GM20431 (cell line): ENCODE results near the gene GRID1.
"Not testable (repeated sequence)": the region's sequence is repeated elsewhere in the genome, so short reads cannot be mapped to it uniquely, and the experiment has no call there.

ENCODE experiments used
- in situ Hi-C: fragments of 300-500 bp; cut with MseI, MboI; formaldehyde crosslinking; loops from one replicate; pipeline ENCODE4 v1.15.0; 2020; ENCODE audit warnings: low sequenced_read_pairs; ENCODE audit not compliant: unreplicated experiment

The GRID1 gene

GRCh38 chr10:86106616-86107015, 260.0 kb downstream of the GRID1 start:
- in situ Hi-C loops, result no loop called here

DNA sequence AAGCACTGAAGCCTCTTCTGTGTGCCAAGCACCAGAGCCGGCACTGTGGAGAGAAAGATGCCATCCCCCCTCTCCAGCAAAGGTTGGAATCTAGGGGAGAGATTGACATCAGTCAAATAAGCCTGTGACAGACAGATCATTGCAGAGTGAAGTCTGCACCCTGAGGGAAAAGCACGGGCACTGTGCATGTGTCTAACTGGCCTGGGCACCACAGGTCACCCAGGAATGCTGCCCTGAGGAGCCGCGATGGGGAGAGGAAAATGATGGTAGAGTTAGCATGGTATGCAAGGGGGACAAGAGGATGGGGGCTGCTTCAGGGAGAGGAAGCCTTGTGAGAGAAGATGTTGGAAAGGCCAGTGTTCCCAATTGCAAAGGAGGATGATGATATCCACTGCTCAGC, 261.0 kb downstream of the GRID1 start:
- in situ Hi-C loops, result no loop called here

DNA sequence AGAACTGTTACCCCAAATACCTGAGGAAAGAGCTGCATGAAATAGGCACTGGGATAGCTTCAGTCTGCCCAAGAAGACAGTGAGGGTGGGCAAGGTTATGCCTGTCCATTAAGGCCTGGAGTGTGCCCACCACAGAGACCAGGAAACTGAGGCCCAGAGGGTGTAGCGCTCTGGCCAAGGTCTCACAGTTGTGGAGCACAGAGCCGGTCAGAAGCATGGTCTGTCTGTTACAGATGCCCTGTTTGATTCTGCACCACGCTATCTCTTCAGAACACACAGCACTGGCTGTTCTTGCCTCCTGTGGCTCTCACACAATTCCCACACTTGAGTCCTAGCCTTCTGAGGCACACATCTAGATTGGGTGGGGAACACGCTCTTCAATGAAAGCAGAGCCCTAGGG, 261.4 kb downstream of the GRID1 start:
- in situ Hi-C loops, result no loop called here

- in situ Hi-C loops, result no loop called here
These were observed 261.9 kb downstream of the GRID1 start for GRCh38 chr10:86104611-86105145.

GRCh38 chr10:86104156-86104555, 262.4 kb downstream of the GRID1 start:
- in situ Hi-C loops, result no loop called here

- in situ Hi-C loops, result no loop called here
These were observed 263.0 kb downstream of the GRID1 start for GRCh38 chr10:86103391-86104101.

DNA sequence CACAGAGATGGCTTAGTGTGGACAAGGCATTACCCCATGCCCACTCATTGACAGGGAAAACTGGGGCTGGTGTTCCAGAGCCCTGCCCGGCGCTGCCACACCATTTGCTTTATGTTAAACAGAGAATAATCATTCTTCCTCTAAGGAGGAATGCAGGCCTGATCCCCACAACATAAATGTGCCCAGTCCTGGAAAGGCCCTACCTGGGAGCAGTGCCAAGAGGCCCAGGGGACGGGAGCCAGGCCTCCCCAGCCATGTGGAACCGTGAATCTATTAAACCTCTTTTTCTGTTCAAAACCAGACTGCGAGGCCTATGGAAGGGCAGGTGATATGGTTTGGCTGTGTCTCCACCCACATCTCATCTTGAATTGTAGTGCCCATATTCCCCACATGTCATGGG, 264.1 kb downstream of the GRID1 start:
- in situ Hi-C loops, result no loop called here

- in situ Hi-C loops, result no loop called here
These were observed 264.6 kb downstream of the GRID1 start for GRCh38 chr10:86102031-86102430.

DNA sequence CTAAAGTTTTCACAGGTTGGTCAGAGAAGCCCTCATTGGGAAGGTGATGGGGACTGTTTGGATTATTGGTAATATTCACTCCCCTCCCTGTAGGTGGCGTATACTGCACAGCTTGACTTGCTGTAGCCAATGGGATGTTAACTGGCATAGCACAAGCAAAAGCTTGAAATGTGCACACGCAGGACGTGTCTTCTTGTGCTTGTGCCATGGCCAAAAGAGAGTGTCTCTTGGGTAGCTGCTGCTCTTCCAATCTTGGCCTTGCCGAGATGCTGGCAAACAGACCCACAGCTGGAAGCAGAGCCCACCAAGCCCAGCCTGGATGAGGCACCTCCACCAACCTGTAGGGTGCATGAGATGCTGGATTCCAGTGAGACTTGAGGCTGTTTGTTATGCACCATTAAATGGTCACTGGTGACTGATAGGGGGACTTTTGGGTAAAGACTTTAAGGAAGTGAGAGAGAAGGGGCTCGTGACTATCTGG, 266.0 kb downstream of the GRID1 start:
- in situ Hi-C loops, result no loop called here

- in situ Hi-C loops, result no loop called here
These were observed 266.9 kb downstream of the GRID1 start for GRCh38 chr10:86099542-86100334.

DNA sequence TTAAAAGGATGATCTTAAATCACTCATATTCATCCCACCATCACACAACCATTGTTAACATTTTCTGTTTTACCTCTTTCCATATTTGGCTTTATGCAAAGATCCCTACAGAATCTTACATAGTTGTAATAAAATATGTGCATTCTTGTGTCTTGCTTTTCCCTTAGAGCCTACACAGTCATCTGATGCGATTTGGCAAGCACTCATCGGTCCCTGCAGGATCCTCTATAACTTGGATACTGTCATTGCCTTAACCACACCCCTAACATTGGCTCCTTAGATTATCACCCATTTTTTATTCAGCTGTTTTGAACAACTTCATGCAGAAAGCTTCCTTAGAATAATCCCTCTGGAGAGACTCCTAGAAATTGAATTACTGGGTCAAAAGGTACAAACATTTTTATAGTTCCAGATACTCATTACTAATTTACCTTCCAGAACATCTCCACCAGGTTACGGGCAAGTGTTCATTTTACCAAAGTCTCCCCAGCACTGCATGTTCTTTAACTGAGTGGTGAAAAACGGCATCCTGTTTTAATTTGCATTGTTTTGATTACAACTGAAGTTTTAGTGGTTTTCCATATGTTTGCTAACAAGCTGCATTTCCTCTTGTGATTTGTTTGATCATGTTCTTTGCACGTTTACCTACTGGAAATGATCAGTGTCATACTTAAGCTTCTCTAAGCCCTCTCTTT, 268.3 kb downstream of the GRID1 start:
- in situ Hi-C loops, result no loop called here

DNA sequence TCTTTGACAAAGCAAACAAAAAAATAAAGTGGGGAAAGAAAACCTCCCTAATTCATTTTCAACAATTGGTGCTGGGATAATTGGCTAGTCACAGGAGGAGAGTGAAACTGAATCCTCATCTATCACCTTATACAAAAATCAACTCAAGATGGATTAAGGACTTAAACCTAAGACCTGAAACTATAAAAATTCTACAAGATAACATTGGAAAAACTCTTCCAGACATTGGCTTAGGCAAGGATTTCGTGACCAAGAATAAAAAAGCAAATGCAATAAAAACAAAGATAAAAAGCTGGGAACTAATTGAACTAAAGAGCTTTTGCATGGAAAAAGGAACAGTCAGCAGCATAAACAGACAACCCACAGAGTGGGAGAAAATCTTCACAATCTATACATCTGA, 271.5 kb downstream of the GRID1 start:
- in situ Hi-C loops, result not testable (repeated sequence)

- in situ Hi-C loops, result not testable (repeated sequence)
These were observed 274.3 kb downstream of the GRID1 start for GRCh38 chr10:86092311-86092710.

- in situ Hi-C loops, result no loop called here
These were observed 275.4 kb downstream of the GRID1 start for GRCh38 chr10:86091216-86091615.

- in situ Hi-C loops, result no loop called here
These were observed 275.8 kb downstream of the GRID1 start for GRCh38 chr10:86090807-86091206.

DNA sequence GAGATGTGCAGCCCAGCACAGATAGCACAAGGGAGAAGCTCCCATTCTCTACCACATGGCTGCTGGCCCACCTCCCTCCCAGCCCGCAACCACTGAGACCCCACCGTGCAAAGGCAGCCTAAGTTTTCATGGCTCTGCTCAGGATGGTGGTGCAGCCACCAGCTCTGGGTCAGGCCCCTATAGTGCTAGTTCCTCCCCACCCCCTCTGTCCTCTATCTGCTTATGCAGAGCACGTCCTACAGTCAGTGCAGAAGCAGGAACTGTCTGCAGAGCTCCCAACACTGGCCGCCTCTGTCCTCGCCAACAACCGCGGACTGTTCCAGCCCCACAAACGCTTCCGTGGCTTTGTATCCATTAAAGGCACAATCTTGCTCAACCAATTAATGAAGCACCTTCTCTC, 278.9 kb downstream of the GRID1 start:
- in situ Hi-C loops, result no loop called here

- in situ Hi-C loops, result no loop called here
These were observed 280.2 kb downstream of the GRID1 start for GRCh38 chr10:86086418-86086817.

DNA sequence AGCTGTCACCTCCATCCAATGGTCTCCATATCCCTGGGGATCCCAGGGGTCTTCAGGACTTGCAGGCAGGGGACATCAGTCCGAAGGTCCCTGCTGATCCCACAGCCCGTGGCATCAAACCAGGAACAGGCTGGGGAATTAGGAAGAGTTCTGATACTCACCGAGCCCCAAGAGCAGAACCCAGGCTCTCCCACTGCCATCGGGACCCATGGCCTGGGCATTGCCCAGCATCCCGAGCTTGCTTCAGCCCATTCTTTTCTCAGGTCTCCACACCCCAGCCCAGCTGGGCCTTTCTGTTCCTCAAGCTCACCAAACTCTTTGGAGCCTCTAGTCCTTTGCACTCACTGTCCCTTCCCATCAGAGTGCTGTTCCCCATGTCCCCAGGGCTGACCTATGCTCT, 280.9 kb downstream of the GRID1 start:
- in situ Hi-C loops, result no loop called here

DNA sequence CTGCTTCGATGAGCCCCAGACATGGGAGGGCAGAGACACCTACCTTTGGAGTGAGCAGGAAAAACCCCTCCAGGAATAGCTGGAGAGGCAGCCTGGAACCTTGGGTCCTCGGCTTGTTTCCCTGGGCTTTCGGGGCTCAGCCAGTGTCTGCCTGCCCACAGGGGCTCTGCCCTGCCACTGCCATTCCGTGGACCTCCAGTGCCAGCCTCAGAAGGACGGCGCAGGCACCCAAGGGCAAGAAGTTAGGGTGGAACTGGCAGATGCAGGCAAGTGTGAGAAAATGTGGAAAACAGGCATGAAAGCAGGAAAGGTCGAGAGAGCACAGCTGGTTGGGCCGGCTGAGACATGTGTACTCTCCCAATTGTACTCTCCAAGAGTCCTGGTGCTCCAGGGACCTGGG, 281.5 kb downstream of the GRID1 start:
- in situ Hi-C loops, result no loop called here

GRCh38 chr10:86084585-86084984, 282.0 kb downstream of the GRID1 start:
- in situ Hi-C loops, result no loop called here
